HCT116 (cell line): ENCODE results near the gene SEMA3C. TPM values are rescaled to one million over a fixed set of nuclear protein-coding genes. Genes with fewer than 3 reads are reported as not detected.

Experiments
- ATAC-seq: fragments of 200-7000 bp; cut with Tn5 transposase; 2 replicates; pipeline ENCODE4 v1.9.1; 2020; ENCODE audit warnings: mild to moderate bottlenecking, moderate library complexity
- BruUV-seq: library from RNA; stranded (reverse); fragments of 400-500 nt; replicated peaks from 2 replicates; lab custom pipeline; 2021; lab: Mats Ljungman, UMichigan
- CTCF ChIA-PET: fragments of 300-600 bp; sonication (Branson Sonifier 250); formaldehyde crosslinking; loops from one replicate; lab custom pipeline; 2021; ENCODE audit warnings: antibody characterized with exemption; lab: Charles Lee
- POLR2A ChIA-PET: fragments of 300-600, 350-600 bp; sonication (Branson Sonifier 250); formaldehyde crosslinking; loops from one replicate; lab custom pipeline; 2021; ENCODE audit warnings: antibody characterized with exemption; lab: Charles Lee
- RAD21 ChIA-PET, 2 experiments: fragments of 300-600 bp; sonication (Branson Sonifier 250); formaldehyde crosslinking; loops; one replicate each; lab custom pipeline; 2023; ENCODE audit warnings: low total read pairs in 2 of 2; ENCODE audit not compliant: uncharacterized antibody in 2 of 2, unreplicated experiment in 2 of 2, low non-redundant PET in 1 of 2; lab: Charles Lee
- DNase-seq: peaks from one replicate; pipeline ENCODE4 v3.0.0-alpha.2; 2010; ENCODE audit warnings: low read depth, low spot score
- H2AFZ ChIP-seq: fragments of 200-600 bp; shearing (Covaris generic), sonication (generic); 2 replicates; pipeline ENCODE4 v1.6.1; 2017; ENCODE audit warnings: low read depth, mixed run types, mixed read lengths, antibody characterized with exemption, low read length; ENCODE audit not compliant: poor library complexity, severe bottlenecking
- H3K27ac ChIP-seq: 2 replicates; pipeline ENCODE4 v1.5.1; 2012; ENCODE audit warnings: low read depth, low read length
- H3K27me3 ChIP-seq: fragments of 200-600 bp; sonication (generic); 2 replicates; pipeline ENCODE4 v1.6.1; 2016; ENCODE audit warnings: mixed run types, low read length, mixed read lengths; ENCODE audit not compliant: insufficient read depth
- H3K36me3 ChIP-seq, 2 experiments: fragments of 200-500 bp in 1 of 2; fragments of 200-600 bp in 1 of 2; sonication (Bioruptor generic) in 1 of 2; sonication (generic) in 1 of 2; 2 replicates each; pipeline versions ENCODE4 v1.5.1 to v1.6.1; 2014 to 2016; ENCODE audit warnings: low read length in 2 of 2, inconsistent platforms in 1 of 2, mixed read lengths in 1 of 2, mixed run types in 1 of 2; ENCODE audit not compliant: insufficient read depth in 2 of 2, control insufficient read depth in 1 of 2
- H3K4me1 ChIP-seq, 2 experiments: fragments of 200-600 bp in 1 of 2; sonication (generic) in 1 of 2; 2 replicates each; pipeline versions ENCODE4 v1.5.1 to v1.6.1; 2012 to 2017; ENCODE audit warnings: low read length in 2 of 2, inconsistent platforms in 1 of 2, mild to moderate bottlenecking in 1 of 2, mixed read lengths in 1 of 2, mixed run types in 1 of 2, moderate library complexity in 1 of 2; ENCODE audit not compliant: insufficient read depth in 2 of 2, control insufficient read depth in 1 of 2
- H3K4me2 ChIP-seq: fragments of 200-600 bp; sonication (generic); 2 replicates; pipeline ENCODE4 v1.6.1; 2017; ENCODE audit warnings: mixed run types, low read length, mixed read lengths
- H3K4me3 ChIP-seq, 2 experiments: fragments of 200-600 bp in 1 of 2; sonication (generic) in 1 of 2; replicated peaks in 1 of 2; 2 replicates each; pipeline ENCODE4 v1.5.1; 2011 to 2016; ENCODE audit warnings: low read length in 2 of 2, control low read depth in 1 of 2, low read depth in 1 of 2, mild to moderate bottlenecking in 1 of 2, mixed read lengths in 1 of 2, mixed run types in 1 of 2
- H3K79me2 ChIP-seq: fragments of 200-600 bp; sonication (generic); 2 replicates; pipeline ENCODE4 v1.6.1; 2017; ENCODE audit warnings: mild to moderate bottlenecking, mixed run types, low read length, moderate library complexity, mixed read lengths; ENCODE audit not compliant: insufficient read depth
- H3K9ac ChIP-seq: fragments of 200-600 bp; sonication (generic); 2 replicates; pipeline ENCODE4 v1.6.1; 2016; ENCODE audit warnings: low read length, mixed read lengths
- H3K9me2 ChIP-seq: fragments of 200-600 bp; sonication (generic), shearing (Covaris generic); 2 replicates; pipeline ENCODE4 v1.6.1; 2017; ENCODE audit warnings: mixed run types, mild to moderate bottlenecking, moderate library complexity; ENCODE audit not compliant: insufficient read depth
- H3K9me3 ChIP-seq, 2 experiments: fragments of 200-500 bp in 1 of 2; fragments of 200-600 bp in 1 of 2; sonication (Bioruptor generic) in 1 of 2; sonication (generic) in 1 of 2; 2 replicates each; pipeline ENCODE4 v1.6.1; 2014 to 2017; ENCODE audit warnings: low read length in 2 of 2, mixed read lengths in 2 of 2, inconsistent platforms in 1 of 2, low read depth in 1 of 2, mild to moderate bottlenecking in 1 of 2, mixed run types in 1 of 2, moderate library complexity in 1 of 2; ENCODE audit not compliant: control insufficient read depth in 1 of 2, insufficient read depth in 1 of 2
- H4K20me1 ChIP-seq: fragments of 200-600 bp; sonication (generic), shearing (Covaris generic); 2 replicates; pipeline ENCODE4 v1.6.1; 2017; ENCODE audit warnings: mixed run types, mild to moderate bottlenecking, moderate library complexity; ENCODE audit not compliant: insufficient read depth
- ATF3 ChIP-seq: IDR thresholded peaks from 2 replicates; pipeline ENCODE4 v1.6.1; 2012
- CBX3 ChIP-seq: IDR thresholded peaks from 2 replicates; pipeline ENCODE4 v1.6.1; 2012; ENCODE audit warnings: low read depth
- CEBPB ChIP-seq: IDR thresholded peaks from 2 replicates; pipeline ENCODE4 v1.6.1; 2012; ENCODE audit warnings: low read depth
- CTCF ChIP-seq, 3 experiments: fragments of 200-600 bp in 1 of 3; sonication (generic) in 1 of 3; IDR thresholded peaks in 2 of 3; conservative IDR thresholded peaks in 1 of 3; 2 replicates each; pipeline ENCODE4 v1.5.1; 2012 to 2017; ENCODE audit warnings: low read depth in 2 of 3, low read length in 2 of 3, antibody characterized with exemption in 1 of 3, borderline replicate concordance in 1 of 3, control low read depth in 1 of 3, mild to moderate bottlenecking in 1 of 3, mixed read lengths in 1 of 3, mixed run types in 1 of 3, moderate library complexity in 1 of 3; ENCODE audit not compliant: insufficient read depth in 1 of 3
- EGR1 ChIP-seq: IDR thresholded peaks from 2 replicates; pipeline ENCODE4 v1.6.1; 2012; ENCODE audit warnings: low read depth
- EZH2 ChIP-seq: fragments of 200-600 bp; sonication (generic); IDR thresholded peaks from 2 replicates; pipeline ENCODE4 v1.6.1; 2017; ENCODE audit warnings: antibody characterized with exemption, mixed run types
- EZH2phosphoT487 ChIP-seq: fragments of 200-600 bp; IDR thresholded peaks from 2 replicates; pipeline ENCODE4 v1.6.1; 2018; ENCODE audit warnings: antibody characterized with exemption, borderline replicate concordance
- FOSL1 ChIP-seq: IDR thresholded peaks from 2 replicates; pipeline ENCODE4 v1.6.1; 2012; ENCODE audit warnings: low read depth
- MAX ChIP-seq: IDR thresholded peaks from 2 replicates; pipeline ENCODE4 v1.6.1; 2012
- POLR2A ChIP-seq: IDR thresholded peaks from 2 replicates; pipeline ENCODE4 v1.7.0; 2011; ENCODE audit warnings: borderline replicate concordance; ENCODE audit not compliant: insufficient read depth, insufficient read length; ENCODE audit errors: extremely low read depth
- POLR2AphosphoS5 ChIP-seq: IDR thresholded peaks from 2 replicates; pipeline ENCODE4 v1.6.1; 2011; ENCODE audit warnings: mild to moderate bottlenecking, low read depth, low read length, moderate library complexity
- RAD21 ChIP-seq: IDR thresholded peaks from 2 replicates; pipeline ENCODE4 v1.6.1; 2012; ENCODE audit warnings: low read depth, mild to moderate bottlenecking
- REST ChIP-seq: IDR thresholded peaks from 2 replicates; pipeline ENCODE4 v1.6.1; 2012; ENCODE audit warnings: low read depth
- SIN3A ChIP-seq: IDR thresholded peaks from 2 replicates; pipeline ENCODE4 v1.6.1; 2012; ENCODE audit warnings: low read depth
- SP1 ChIP-seq: IDR thresholded peaks from 2 replicates; pipeline ENCODE4 v1.6.1; 2012; ENCODE audit warnings: low read depth
- SRF ChIP-seq: IDR thresholded peaks from 2 replicates; pipeline ENCODE4 v1.6.1; 2012; ENCODE audit warnings: low read depth
- TCF7L2 ChIP-seq: IDR thresholded peaks from 2 replicates; pipeline ENCODE4 v1.7.0; 2011; ENCODE audit warnings: borderline replicate concordance, inconsistent platforms; ENCODE audit not compliant: insufficient read depth, insufficient read length; ENCODE audit errors: extremely low read depth
- ZBTB33 ChIP-seq: IDR thresholded peaks from 2 replicates; pipeline ENCODE4 v1.6.1; 2011; ENCODE audit warnings: mild to moderate bottlenecking, low read length, moderate library complexity; ENCODE audit not compliant: insufficient replicate concordance; ENCODE audit errors: extremely low read depth
- ZNF274 ChIP-seq: fragments of 200-500 bp; sonication (Bioruptor generic); IDR thresholded peaks from 2 replicates; pipeline ENCODE4 v1.6.1; 2014; ENCODE audit warnings: mild to moderate bottlenecking, low read depth, low read length, inconsistent platforms
- intact Hi-C: fragments of 100-400 bp; cut with micrococcal nuclease; formaldehyde crosslinking; loops from 2 replicates; pipeline ENCODE4 v1.10.0; 2022
- total RNA-seq: library from RNA; stranded (reverse); gene quantifications from one replicate; pipeline ENCODE4 v1.2.1, GENCODE V29; 2021; ENCODE audit not compliant: unreplicated experiment

SEMA3C gene
- total RNA-seq, 1 experiment from 2014 or later = 25.3 TPM

- TF ChIP-seq EGR1 (no peak), ATF3 (no peak), TCF7L2 (no peak)
Measured at GRCh38 chr7:80873140-80873539, 45.7 kb downstream of the SEMA3C start (continued).

- no peaks in the 10 kb centered on the region for H3K36me3 ChIP-seq
- H4K20me1 ChIP-seq = no peaks in the 10 kb centered on the region
- POLR2A ChIA-PET = no interaction called here
- H3K4me2 ChIP-seq = no peak overlapping the region
- DNase-seq = no peak
- H3K27me3 ChIP-seq = no peaks in the 10 kb centered on the region
- no peaks in the 10 kb centered on the region for H3K9me3 ChIP-seq
- H3K4me1 ChIP-seq = peaks cover 11 to 20% of the 10 kb centered on the region in 2 experiments
- no peak overlapping the region for H3K9ac ChIP-seq
- intact Hi-C loops = no loop called here
- no peak overlapping the region for H3K4me3 ChIP-seq
- CTCF ChIA-PET = no interaction called here
- RAD21 ChIA-PET = no interaction called here
- H3K9me2 ChIP-seq = no peaks in the 10 kb centered on the region; the same call in 1 of the 2 replicates
- ATAC-seq = no peak
- H2AFZ ChIP-seq = no peak overlapping the region
- no peaks in the 10 kb centered on the region for H3K79me2 ChIP-seq
- no peak overlapping the region for H3K27ac ChIP-seq
- no TSS peak for BruUV-seq
- TF ChIP-seq EZH2phosphoT487 (no peak), ATF3 (no peak), POLR2AphosphoS5 (no peak), ZBTB33 (no peak), MAX (no peak), CBX3 (no peak), RAD21 (no peak), ZNF274 (no peak), REST (no peak), FOSL1 (no peak), SP1 (no peak), CEBPB (no peak), EGR1 (no peak), SIN3A (no peak), CTCF (IDR thresholded peaks at IDR 0.05 in 2 of 3, conservative IDR thresholded peaks at IDR 0.05 in 1 of 3; ENCODE audit: borderline replicate concordance in 1 of 3, insufficient read depth in 1 of 3, low read depth in 2 of 3, low read length in 2 of 3) (no peak), EZH2 (no peak), POLR2A (no peak), SRF (no peak)
Measured at GRCh38 chr7:80871228-80871627, 47.6 kb downstream of the SEMA3C start.
